HG02885 (cell line): ENCODE measurements around the gene CFAP73.
"Not testable (repeated sequence)": the region's sequence is repeated elsewhere in the genome, so short reads cannot be mapped to it uniquely, and the experiment has no call there.

Experiments used
- ATAC-seq: cut with Tn5 transposase; IDR thresholded peaks from one replicate; pipeline ENCODE4 v1.9.1; 2021; ENCODE audit warnings: mild to moderate bottlenecking; ENCODE audit not compliant: unreplicated experiment, poor library complexity

Gene CFAP73

GRCh38 chr12:113138826-113139225 lies 10.7 kb upstream of the CFAP73 start:
- ATAC-seq = no peak

- ATAC-seq = no peak
These were observed 8.8 kb upstream of the CFAP73 start for GRCh38 chr12:113140706-113141105.

GRCh38 chr12:113141716-113142115 lies 7.8 kb upstream of the CFAP73 start:
- not testable (repeated sequence) for ATAC-seq

GRCh38 chr12:113142173-113142885 lies 7.2 kb upstream of the CFAP73 start:
- ATAC-seq = no peak

GRCh38 chr12:113142886-113143332 lies 6.6 kb upstream of the CFAP73 start:
- no peak for ATAC-seq

GRCh38 chr12:113143959-113144358 lies 5.6 kb upstream of the CFAP73 start:
- no peak for ATAC-seq

GRCh38 chr12:113144806-113145205 lies 4.7 kb upstream of the CFAP73 start:
- ATAC-seq = no peak

GRCh38 chr12:113145720-113146551 lies 3.6 kb upstream of the CFAP73 start:
- ATAC-seq = no peak

- no peak for ATAC-seq
These were observed 2.5 kb upstream of the CFAP73 start for GRCh38 chr12:113146999-113147398.

GRCh38 chr12:113151655-113152054 lies 2.1 kb downstream of the CFAP73 start:
- ATAC-seq = no peak

- ATAC-seq = no peak
These were observed 2.8 kb downstream of the CFAP73 start for GRCh38 chr12:113152196-113152834.

- peak; percentile 57 for ATAC-seq
These were observed 3.6 kb downstream of the CFAP73 start for GRCh38 chr12:113152835-113153814.

GRCh38 chr12:113154351-113154973 lies 4.9 kb downstream of the CFAP73 start:
- ATAC-seq = no peak

- no peak for ATAC-seq
These were observed 5.5 kb downstream of the CFAP73 start for GRCh38 chr12:113155060-113155459.

- no peak for ATAC-seq
These were observed 6.1 kb downstream of the CFAP73 start for GRCh38 chr12:113155646-113156045.

- ATAC-seq = no peak
These were observed 7.8 kb downstream of the CFAP73 start for GRCh38 chr12:113157218-113157859.

- no peak for ATAC-seq
These were observed 9.1 kb downstream of the CFAP73 start for GRCh38 chr12:113158439-113159203.

- ATAC-seq = no peak
These were observed 10.4 kb downstream of the CFAP73 start for GRCh38 chr12:113159937-113160336.
